HEK293 (cell line): ENCODE data around the gene C2orf80.

Source experiments
- CTCF ChIP-seq: fragments of 450-650 bp; formaldehyde crosslinking; IDR thresholded peaks from 2 replicates; pipeline ENCODE4 v1.5.1; 2016; ENCODE audit warnings: missing biosample characterization, missing genetic modification characterization
- PRDM10 ChIP-seq: fragments of 450-650 bp; formaldehyde crosslinking; IDR thresholded peaks from 2 replicates; pipeline ENCODE4 v1.5.1; 2016; ENCODE audit warnings: missing biosample characterization, missing genetic modification characterization
- SALL2 ChIP-seq: fragments of 450-650 bp; formaldehyde crosslinking; IDR thresholded peaks from 2 replicates; pipeline ENCODE4 v1.5.0; 2017; ENCODE audit warnings: missing biosample characterization, mild to moderate bottlenecking, missing genetic modification characterization, borderline replicate concordance
- ZNF449 ChIP-seq: fragments of 450-650 bp; formaldehyde crosslinking; IDR thresholded peaks from 2 replicates; pipeline ENCODE4 v1.5.1; 2017; ENCODE audit warnings: missing biosample characterization, mild to moderate bottlenecking, missing genetic modification characterization, moderate library complexity
- ZNF571 ChIP-seq: fragments of 450-650 bp; formaldehyde crosslinking; IDR thresholded peaks from 2 replicates; pipeline ENCODE4 v1.5.0; 2017; ENCODE audit warnings: missing biosample characterization, missing genetic modification characterization
- ZNF629 ChIP-seq: fragments of 450-650 bp; formaldehyde crosslinking; IDR thresholded peaks from 2 replicates; pipeline ENCODE4 v1.5.1; 2017; ENCODE audit warnings: missing biosample characterization, missing genetic modification characterization
- ZSCAN4 ChIP-seq: fragments of 450-650 bp; formaldehyde crosslinking; IDR thresholded peaks from 2 replicates; pipeline ENCODE4 v1.5.1; 2017; ENCODE audit warnings: missing biosample characterization, missing genetic modification characterization
- TF ChIP-seq, protein P1 (sequence below): fragments of 450-650 bp; formaldehyde crosslinking; optimal IDR thresholded peaks from 2 replicates; pipeline ENCODE3; 2016; ENCODE audit warnings: missing biosample characterization, mild to moderate bottlenecking, missing genetic modification characterization
- TF ChIP-seq, protein P2 (sequence below): fragments of 450-650 bp; formaldehyde crosslinking; IDR thresholded peaks from 2 replicates; pipeline ENCODE4 v1.5.1; 2017; ENCODE audit warnings: missing biosample characterization, missing genetic modification characterization

GRCh38 chr2:208234786-208235185 is 45.0 kb upstream of the C2orf80 start:
- no peak for TF ChIP-seq ZNF449
- TF ChIP-seq PRDM10: no peak
- TF ChIP-seq ZSCAN4 (tag by site-specific recombination): no peak
- TF ChIP-seq, protein P1, sequence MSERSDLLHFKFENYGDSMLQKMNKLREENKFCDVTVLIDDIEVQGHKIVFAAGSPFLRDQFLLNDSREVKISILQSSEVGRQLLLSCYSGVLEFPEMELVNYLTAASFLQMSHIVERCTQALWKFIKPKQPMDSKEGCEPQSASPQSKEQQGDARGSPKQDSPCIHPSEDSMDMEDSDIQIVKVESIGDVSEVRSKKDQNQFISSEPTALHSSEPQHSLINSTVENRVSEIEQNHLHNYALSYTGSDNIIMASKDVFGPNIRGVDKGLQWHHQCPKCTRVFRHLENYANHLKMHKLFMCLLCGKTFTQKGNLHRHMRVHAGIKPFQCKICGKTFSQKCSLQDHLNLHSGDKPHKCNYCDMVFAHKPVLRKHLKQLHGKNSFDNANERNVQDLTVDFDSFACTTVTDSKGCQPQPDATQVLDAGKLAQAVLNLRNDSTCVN: no peak
- TF ChIP-seq ZNF629 (tag by site-specific recombination): no peak
- TF ChIP-seq, protein P2, sequence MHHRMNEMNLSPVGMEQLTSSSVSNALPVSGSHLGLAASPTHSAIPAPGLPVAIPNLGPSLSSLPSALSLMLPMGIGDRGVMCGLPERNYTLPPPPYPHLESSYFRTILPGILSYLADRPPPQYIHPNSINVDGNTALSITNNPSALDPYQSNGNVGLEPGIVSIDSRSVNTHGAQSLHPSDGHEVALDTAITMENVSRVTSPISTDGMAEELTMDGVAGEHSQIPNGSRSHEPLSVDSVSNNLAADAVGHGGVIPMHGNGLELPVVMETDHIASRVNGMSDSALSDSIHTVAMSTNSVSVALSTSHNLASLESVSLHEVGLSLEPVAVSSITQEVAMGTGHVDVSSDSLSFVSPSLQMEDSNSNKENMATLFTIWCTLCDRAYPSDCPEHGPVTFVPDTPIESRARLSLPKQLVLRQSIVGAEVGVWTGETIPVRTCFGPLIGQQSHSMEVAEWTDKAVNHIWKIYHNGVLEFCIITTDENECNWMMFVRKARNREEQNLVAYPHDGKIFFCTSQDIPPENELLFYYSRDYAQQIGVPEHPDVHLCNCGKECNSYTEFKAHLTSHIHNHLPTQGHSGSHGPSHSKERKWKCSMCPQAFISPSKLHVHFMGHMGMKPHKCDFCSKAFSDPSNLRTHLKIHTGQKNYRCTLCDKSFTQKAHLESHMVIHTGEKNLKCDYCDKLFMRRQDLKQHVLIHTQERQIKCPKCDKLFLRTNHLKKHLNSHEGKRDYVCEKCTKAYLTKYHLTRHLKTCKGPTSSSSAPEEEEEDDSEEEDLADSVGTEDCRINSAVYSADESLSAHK: no peak
- no peak for TF ChIP-seq CTCF (tag by site-specific recombination)
- TF ChIP-seq SALL2: no peak
- TF ChIP-seq ZNF571 (tag by site-specific recombination): no peak
